Loucy (cell line): Measurements from ENCODE around the gene TPX2.

Experiments used
- H2AFZ ChIP-seq: fragments of 200-600 bp; sonication (generic); 2 replicates; pipeline ENCODE4 v1.6.0; 2016; ENCODE audit warnings: antibody characterized with exemption, mild to moderate bottlenecking, low read length, moderate library complexity
- H3F3A ChIP-seq: fragments of 200-600 bp; 2 replicates; pipeline ENCODE4 v1.6.0; 2016; ENCODE audit warnings: antibody characterized with exemption, low read depth, mild to moderate bottlenecking
- H3K27me3 ChIP-seq: fragments of 200-600 bp; sonication (generic); 2 replicates; pipeline ENCODE4 v1.6.1; 2014; ENCODE audit warnings: low read length, mild to moderate bottlenecking; ENCODE audit not compliant: insufficient read depth, poor library complexity, severe bottlenecking
- H3K36me3 ChIP-seq: fragments of 200-600 bp; sonication (generic); 2 replicates; pipeline ENCODE4 v1.6.1; 2016; ENCODE audit warnings: low read length; ENCODE audit not compliant: insufficient read depth
- H3K4me1 ChIP-seq: fragments of 200-600 bp; sonication (generic); 2 replicates; pipeline ENCODE4 v1.5.1; 2014; ENCODE audit warnings: low read length, mild to moderate bottlenecking; ENCODE audit not compliant: insufficient read depth, poor library complexity, severe bottlenecking
- H3K4me2 ChIP-seq: fragments of 200-600 bp; sonication (generic); 2 replicates; pipeline ENCODE4 v1.6.0; 2014; ENCODE audit warnings: antibody characterized with exemption, low read length, low read depth, mild to moderate bottlenecking; ENCODE audit not compliant: poor library complexity, severe bottlenecking
- H3K4me3 ChIP-seq: fragments of 200-600 bp; sonication (generic); 2 replicates; pipeline ENCODE4 v1.5.1; 2014; ENCODE audit warnings: low read length, mild to moderate bottlenecking, mixed read lengths; ENCODE audit not compliant: poor library complexity, severe bottlenecking
- H3K79me2 ChIP-seq: fragments of 200-600 bp; sonication (generic); 2 replicates; pipeline ENCODE4 v1.6.1; 2014; ENCODE audit warnings: low read length; ENCODE audit not compliant: insufficient read depth
- H3K9ac ChIP-seq: fragments of 200-600 bp; sonication (generic); 2 replicates; pipeline ENCODE4 v1.6.0; 2014; ENCODE audit warnings: mild to moderate bottlenecking, low read depth, low read length, moderate library complexity; ENCODE audit not compliant: poor library complexity, severe bottlenecking
- H3K9me2 ChIP-seq: fragments of 200-600 bp; sonication (generic); replicated peaks from 2 replicates; pipeline ENCODE4 v1.6.1; 2016; ENCODE audit warnings: low read depth, low read length, mixed read lengths
- H3K9me3 ChIP-seq: fragments of 200-600 bp; sonication (generic); 2 replicates; pipeline ENCODE4 v1.6.1; 2014; ENCODE audit warnings: mild to moderate bottlenecking, antibody characterized with exemption, low read length, low read depth; ENCODE audit not compliant: insufficient read depth
- H4K20me1 ChIP-seq: fragments of 200-600 bp; sonication (generic); 2 replicates; pipeline ENCODE4 v1.6.0; 2014; ENCODE audit warnings: antibody characterized with exemption, low read length, mild to moderate bottlenecking; ENCODE audit not compliant: insufficient read depth, poor library complexity, severe bottlenecking
- CTCF ChIP-seq: fragments of 200-600 bp; sonication (generic); conservative IDR thresholded peaks from 2 replicates; pipeline ENCODE4 v1.5.1; 2014; ENCODE audit warnings: mild to moderate bottlenecking, antibody characterized with exemption, low read length
- EZH2phosphoT487 ChIP-seq: fragments of 200-600 bp; IDR thresholded peaks from 2 replicates; pipeline ENCODE4 v1.6.1; 2018; ENCODE audit warnings: antibody characterized with exemption, mild to moderate bottlenecking, moderate library complexity, borderline replicate concordance

The TPX2 gene

GRCh38 chr20:31819083-31819784 is 80.1 kb downstream of the TPX2 start, which contains the start of gene MYLK2:
MYLK2 (plus strand) TSS chr20:31819356; CDS start chr20:31819581, 225 bp downstream.
- no peak within 1 kb of the TSS for H3K9ac ChIP-seq
- H3K9me3 ChIP-seq: no peaks in the 10 kb centered on the region
- no peaks in the 10 kb centered on the region for H3K9me2 ChIP-seq
- H2AFZ ChIP-seq: no peak within 1 kb of the TSS
- H3K36me3 ChIP-seq: no peaks in the 10 kb centered on the region
- H3K27me3 ChIP-seq: no peaks in the 10 kb centered on the region
- peaks cover 24% of the 10 kb centered on the region for H3K4me1 ChIP-seq
- no peak for TF ChIP-seq EZH2phosphoT487
- TF ChIP-seq CTCF: no peak
- H4K20me1 ChIP-seq: no peaks in the 10 kb centered on the region
- no peaks in the 10 kb centered on the region for H3F3A ChIP-seq
- H3K4me3 ChIP-seq: no peak within 1 kb of the TSS
- no peak within 1 kb of the TSS for H3K4me2 ChIP-seq
- H3K79me2 ChIP-seq: peaks cover 10% of the 10 kb centered on the region

DNA sequence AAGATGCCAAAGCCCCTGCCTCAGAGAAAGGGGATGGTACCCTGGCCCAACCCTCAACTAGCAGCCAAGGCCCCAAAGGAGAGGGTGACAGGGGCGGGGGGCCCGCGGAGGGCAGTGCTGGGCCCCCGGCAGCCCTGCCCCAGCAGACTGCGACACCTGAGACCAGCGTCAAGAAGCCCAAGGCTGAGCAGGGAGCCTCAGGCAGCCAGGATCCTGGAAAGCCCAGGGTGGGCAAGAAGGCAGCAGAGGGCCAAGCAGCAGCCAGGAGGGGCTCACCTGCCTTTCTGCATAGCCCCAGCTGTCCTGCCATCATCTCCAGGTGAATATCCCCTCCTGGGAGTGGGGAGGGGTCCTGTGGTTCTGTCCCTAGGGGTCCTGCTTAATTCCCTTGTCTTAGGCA is 81.1 kb downstream of the TPX2 start:
- peaks cover 32% of the 10 kb centered on the region for H3K4me1 ChIP-seq
- no peak overlapping the region for H3K9ac ChIP-seq

GRCh38 chr20:31821427-31821826 is 82.3 kb downstream of the TPX2 start:
- peaks cover 32% of the 10 kb centered on the region for H3K4me1 ChIP-seq
- no peak overlapping the region for H3K4me3 ChIP-seq
- H3K27me3 ChIP-seq: no peaks in the 10 kb centered on the region
- H3K4me2 ChIP-seq: no peak overlapping the region
- H4K20me1 ChIP-seq: no peaks in the 10 kb centered on the region
- TF ChIP-seq EZH2phosphoT487 (no peak), CTCF (no peak)
- no peaks in the 10 kb centered on the region for H3F3A ChIP-seq
- no peaks in the 10 kb centered on the region for H3K9me2 ChIP-seq
- no peaks in the 10 kb centered on the region for H3K9me3 ChIP-seq
- no peak overlapping the region for H3K9ac ChIP-seq
- H3K36me3 ChIP-seq: no peaks in the 10 kb centered on the region
- H3K79me2 ChIP-seq: peaks cover 32% of the 10 kb centered on the region
- no peak overlapping the region for H2AFZ ChIP-seq

More for the DNA sequence above, 81.1 kb downstream of the TPX2 start:
- H3K27me3 ChIP-seq: no peaks in the 10 kb centered on the region
- no peak overlapping the region for H3K4me3 ChIP-seq
- peaks cover 20% of the 10 kb centered on the region for H3K79me2 ChIP-seq
- H3F3A ChIP-seq: no peaks in the 10 kb centered on the region
- no peaks in the 10 kb centered on the region for H3K9me2 ChIP-seq
- no peaks in the 10 kb centered on the region for H3K36me3 ChIP-seq
- no peak overlapping the region for H2AFZ ChIP-seq
- TF ChIP-seq EZH2phosphoT487 (no peak), CTCF (no peak)
- H3K4me2 ChIP-seq: no peak overlapping the region
- H3K9me3 ChIP-seq: no peaks in the 10 kb centered on the region
- no peaks in the 10 kb centered on the region for H4K20me1 ChIP-seq
